HPDE6-E6E7 (cell line): ENCODE results near the gene TIGD3.

Source experiments
- DNase-seq: peaks from one replicate; pipeline ENCODE4 v3.0.0; 2011; ENCODE audit warnings: missing footprints; ENCODE audit errors: extremely low spot score

TIGD3 gene

DNA sequence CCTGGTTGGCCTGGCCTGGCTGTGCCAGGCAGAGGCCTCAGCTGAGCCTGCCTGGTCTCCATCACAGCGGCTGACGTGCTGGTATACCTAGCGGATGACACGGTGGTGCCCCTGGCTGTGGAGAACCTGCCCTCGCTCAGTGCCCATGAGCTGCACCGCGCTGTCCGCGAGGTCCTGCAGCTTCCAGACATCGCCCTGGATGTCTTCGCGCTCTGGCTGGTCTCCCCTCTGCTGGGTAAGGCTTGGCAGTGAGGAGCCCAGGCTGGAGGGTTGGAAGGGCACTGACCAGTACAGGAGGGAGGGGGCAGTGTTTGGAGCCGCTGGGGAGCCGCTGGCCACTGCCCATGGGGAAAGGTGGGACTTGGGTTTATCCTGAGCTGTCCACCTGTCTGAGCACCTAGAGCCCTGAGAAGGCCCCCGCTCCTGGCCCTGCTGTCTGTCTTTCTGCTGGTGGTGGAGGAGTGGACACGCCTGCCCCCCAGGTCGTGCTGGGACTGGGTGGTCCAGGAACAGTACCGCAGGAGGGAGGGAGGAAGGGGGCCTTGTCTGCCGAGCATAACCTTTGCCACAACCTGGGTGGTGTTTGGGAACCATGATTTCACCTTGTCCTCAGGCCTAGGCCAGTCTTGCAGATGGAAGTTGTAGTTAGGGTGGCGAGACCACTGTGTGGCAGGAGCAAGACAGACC lies 34.9 kb downstream of the TIGD3 start:
- no peak for DNase-seq

DNA sequence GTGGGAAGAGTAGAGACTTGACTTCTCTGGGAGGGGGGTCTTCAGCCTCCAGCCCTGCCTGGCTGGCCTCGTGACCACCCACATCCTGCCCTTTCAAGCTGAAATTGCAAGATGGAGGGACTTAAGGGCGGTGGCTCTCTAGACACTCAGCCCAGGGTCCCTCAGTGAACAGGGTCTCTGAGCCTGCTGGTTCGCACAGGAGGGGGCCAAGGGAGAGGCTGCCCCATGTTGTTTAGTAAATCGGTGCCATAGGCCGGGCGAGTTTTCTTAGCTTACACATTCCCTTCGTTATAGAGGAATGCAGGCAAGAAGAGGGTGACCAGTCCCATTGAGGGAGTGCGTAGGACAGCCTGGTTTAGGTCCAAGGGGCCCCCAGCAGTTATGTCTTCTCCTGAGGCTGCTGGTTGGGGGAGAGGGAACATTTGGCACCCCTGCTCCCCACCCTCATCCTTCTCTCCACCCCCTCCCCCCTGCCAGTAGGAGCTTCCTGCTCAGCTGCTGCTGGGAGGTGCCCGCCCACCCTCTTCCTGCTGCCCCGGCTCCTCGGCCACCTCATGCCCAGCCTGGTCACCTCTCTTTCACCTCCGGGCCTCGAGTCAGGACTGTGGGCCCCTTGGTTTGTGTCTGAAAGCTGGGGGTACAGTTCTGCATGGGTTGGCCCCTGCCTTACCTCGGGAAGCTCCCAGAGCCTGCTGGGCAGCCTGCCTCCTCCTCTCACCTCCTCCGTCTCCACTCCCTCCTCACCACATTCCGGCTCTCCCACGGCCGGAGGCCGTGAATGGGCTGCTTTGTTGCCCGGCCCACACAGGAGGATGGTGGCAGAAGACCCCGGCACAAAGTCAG lies 35.8 kb downstream of the TIGD3 start:
- DNase-seq = no peak

DNA sequence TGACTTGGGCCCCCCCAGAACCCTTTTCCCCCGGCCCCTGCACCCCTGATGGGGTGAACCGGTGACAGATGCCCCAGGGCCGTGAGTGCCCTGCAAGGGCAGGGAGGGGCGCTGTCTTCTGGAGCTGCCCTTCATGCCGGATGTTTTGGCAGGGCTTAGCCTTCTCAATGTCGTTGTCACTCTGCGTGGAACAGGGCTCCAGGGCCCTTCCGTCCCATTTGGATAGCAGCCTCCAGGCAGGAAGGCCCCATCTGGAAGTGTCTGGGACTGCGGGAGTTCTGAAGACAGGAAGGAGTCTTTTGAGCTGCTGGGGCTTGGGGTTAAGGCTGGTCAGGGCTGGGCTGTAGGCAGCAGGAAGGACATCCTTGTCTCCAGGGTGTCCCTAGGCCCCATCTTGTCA lies 36.4 kb downstream of the TIGD3 start:
- no peak for DNase-seq

DNA sequence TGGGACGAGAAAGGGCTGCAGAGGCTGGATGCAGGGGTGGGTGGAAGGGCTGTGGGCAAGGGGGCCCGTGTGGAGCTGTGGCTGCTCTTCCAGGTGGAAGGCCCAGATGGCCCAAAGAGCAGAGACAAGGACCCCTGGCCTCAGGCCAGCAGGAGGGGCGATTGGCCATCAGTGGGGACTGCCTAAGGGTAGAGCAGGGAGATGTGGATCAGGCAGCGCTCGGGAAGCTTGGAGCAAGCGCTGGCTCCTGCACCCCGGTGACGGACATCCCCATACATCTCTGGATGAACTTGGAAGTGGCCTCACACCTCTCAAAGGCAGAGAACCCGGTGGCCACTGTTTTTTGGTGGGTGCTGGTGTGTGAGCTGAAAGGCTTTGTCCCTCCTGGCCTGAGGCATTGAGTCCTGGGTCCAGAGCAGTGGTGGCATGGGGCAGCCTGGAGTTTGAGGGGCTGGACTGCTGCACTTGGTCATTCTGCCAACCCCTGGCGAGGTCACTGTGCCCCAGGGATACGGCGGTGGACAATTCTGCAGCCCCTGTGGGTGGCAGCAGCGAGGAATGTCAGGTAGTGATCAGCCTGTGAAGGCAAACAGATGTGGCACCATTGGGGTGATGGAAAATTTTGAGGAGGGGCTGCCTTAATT lies 37.8 kb downstream of the TIGD3 start:
- no peak for DNase-seq

DNA sequence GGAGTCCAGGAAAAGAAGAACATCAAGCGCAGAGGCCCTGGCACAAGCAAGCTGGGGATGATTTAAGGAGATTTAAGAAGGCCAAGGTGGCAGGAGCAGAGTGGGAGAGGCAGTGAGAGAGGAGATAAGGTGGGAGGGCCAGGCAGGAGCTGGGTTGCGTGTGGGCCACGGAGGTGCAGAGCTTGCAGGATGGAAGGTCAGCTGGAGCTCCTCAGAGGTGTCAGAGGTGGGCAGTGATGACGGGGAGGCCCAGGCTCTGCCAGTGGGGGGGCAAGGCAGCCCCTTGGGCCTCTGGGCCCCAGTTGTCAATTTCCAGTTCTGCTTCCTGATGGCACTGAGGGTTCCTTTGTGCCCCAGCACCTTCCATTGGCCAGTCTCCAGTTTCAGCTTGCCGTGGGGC lies 38.3 kb downstream of the TIGD3 start:
- no peak for DNase-seq

DNA sequence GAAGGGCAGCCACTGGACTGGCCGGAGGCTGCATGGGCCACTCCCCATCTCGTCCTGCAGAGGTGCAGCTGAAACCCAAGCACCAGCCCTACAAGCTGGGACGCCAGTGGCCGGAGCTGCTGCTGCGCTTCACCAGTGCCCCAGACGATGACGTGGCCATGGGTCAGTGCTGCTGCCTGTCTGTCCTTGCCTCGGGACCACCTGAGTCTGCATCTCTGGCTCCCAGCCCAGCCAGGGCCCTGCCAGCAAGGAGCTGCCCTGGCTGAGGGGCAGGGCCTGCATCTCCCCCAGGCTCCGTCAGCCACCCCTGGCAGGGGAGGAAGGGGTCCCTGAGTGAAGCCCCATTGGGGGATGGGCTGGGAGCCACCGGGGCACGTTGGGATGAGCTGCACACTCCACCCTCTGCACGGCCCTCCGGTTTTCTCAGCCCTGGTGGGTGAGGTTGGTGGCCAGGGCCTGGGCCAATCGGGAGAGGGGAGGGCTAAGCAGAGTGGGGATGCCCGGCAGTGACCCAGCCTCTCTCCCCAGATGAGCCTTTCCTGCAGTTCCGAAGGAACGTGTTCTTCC lies 39.0 kb downstream of the TIGD3 start:
- DNase-seq = no peak

DNA sequence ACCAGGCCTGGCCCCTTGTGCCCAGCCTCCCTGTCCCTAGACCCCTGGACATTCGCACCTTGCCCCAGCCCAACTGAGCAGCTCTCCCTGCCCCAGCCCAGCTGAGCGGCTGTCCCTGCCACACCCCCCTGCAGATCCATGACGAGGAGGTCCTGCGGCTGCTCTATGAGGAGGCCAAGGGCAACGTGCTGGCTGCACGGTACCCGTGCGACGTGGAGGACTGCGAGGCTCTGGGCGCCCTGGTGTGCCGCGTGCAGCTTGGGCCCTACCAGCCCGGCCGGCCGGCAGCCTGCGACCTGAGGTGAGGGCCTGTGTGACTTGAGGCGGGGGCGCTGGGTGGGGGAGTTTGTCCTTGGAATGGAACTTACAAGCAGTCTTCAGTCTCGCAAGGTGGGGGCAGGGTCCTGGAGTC lies 39.6 kb downstream of the TIGD3 start:
- no peak for DNase-seq

DNA sequence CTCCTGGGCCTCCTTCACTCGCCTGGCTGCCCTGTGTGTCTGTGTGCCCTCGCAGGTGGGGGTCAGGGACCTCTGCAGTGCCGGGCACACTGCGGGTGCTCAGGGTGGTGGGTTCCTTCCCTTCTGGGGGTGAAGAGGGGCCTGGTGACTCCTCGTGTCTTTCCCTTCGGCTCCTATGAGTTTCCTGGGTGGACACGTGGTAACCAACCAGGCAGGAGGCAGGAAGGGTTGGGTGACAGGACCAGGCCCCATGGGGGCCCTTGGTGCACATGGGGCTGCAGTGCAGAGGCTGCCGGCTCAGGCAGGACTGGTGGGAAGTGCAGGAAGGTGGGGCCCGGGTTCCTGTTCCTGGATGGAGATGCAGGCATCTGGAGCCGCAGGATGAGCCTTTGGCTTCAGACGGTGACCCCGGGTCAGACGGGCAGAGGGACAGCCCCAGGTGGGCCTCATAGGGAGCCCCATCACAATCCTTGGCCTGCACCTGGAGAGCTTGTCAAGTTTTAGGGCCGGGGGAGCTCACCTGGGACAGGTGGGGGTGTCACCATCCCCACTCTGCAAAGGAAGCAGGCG lies 41.5 kb downstream of the TIGD3 start:
- no peak for DNase-seq

DNA sequence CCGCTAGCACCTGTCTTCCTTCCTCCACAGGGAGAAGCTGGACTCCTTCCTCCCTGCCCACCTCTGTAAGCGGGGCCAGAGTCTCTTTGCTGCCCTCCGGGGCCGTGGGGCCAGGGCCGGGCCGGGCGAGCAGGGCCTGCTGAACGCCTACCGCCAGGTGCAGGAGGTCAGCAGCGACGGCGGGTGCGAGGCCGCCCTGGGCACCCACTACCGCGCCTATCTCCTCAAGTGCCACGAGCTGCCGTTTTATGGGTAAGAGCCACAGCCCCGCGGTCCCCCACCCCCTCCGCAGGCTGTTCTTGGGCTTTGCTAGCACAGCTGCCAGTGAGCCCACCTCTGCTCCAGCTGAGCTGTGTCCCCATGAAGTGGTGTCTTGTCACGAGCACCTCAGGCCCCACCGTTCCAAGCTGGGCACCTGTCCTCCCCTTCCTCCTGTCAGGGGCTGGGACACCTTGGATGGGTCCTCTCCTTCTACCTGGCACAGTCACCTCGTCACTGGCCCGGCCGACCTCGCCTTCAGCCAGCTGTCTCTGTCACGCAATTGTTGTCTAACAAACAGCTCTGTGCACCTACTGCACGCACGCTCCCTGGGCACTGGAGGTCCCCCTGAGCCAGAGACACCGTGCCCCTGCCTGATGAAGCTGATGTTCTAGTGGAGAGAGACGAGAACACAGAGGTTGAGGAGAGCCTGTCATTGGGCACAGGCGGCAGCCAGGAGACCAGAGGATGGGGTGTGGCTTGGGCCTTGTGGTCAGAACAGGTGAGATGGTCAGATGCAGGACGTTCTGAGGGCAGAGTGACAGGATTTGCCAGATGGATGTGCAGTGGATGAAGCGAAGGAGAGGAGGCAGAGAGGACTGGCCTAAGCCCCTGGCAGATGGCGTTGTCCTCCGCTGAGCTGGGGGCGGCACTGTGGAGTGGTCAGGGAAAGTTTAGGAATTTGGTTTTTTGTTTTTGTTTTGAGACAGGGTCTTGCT lies 42.5 kb downstream of the TIGD3 start:
- no peak for DNase-seq

DNA sequence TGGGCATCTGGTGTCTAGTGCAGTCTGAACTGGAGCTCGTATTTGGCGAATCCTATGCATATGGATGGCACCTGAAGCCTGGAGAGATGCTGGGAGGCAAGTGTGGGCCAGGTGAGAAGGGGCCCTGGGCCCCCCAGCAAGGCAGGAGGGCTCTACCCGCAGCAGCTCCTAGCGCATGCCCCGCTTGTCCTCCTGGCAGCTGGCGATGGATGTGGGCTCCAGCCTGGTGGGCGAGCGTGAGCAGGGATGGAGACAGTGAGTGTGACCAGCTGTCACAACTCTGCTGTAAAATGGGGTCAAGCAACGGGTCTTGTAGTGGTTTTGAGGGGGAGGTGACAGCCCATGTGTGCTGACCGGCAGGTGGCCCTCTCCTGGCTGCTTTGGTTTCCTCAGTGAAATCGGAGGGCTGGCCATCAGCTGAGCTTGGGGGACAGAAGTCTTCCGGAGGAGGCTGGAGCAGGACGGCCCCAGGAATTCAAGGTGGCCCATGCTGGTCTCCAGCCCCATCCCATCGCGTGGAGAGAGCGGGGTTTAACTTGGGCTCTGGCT lies 43.9 kb downstream of the TIGD3 start:
- no peak for DNase-seq

DNA sequence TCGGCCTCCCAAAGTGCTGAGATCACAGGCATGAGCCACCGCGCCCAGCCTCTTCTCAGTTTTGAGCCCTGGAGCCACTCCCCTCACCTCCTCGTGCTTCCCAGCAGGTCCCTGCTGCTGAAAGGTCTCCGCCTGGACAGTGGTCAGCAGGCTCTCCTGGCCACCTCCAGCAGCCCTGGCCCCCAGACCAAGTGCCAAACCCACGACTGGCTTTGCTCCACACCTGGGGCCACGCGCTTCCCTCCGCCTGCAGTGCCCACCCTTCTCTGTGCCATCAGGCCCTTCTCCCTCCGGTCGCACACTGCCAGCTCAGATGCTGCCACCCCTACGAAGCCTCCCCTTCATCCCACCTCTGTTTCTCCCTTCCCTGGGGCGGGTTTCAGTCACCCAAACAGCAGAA lies 44.7 kb downstream of the TIGD3 start:
- DNase-seq = no peak

DNA sequence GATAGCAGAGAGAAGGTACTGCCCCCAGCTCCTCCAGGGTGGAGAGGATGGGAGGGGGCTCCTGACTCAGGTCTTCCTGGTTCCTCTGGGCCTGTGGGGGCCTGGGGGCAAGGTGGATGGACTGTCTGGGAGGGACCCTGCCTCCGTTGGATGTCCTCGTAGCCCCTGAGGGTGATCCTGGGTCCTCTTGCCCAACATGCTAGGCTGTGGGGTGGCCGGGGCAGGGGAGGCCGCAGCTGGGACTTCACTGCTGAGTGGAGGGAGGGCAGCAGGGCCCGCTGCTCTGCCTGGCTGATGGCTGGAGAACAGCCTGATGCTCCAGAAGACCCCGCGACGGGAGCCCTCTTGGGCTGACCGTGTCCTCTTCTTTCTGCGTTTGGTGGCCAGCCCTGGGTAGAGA lies 45.3 kb downstream of the TIGD3 start:
- no peak for DNase-seq

DNA sequence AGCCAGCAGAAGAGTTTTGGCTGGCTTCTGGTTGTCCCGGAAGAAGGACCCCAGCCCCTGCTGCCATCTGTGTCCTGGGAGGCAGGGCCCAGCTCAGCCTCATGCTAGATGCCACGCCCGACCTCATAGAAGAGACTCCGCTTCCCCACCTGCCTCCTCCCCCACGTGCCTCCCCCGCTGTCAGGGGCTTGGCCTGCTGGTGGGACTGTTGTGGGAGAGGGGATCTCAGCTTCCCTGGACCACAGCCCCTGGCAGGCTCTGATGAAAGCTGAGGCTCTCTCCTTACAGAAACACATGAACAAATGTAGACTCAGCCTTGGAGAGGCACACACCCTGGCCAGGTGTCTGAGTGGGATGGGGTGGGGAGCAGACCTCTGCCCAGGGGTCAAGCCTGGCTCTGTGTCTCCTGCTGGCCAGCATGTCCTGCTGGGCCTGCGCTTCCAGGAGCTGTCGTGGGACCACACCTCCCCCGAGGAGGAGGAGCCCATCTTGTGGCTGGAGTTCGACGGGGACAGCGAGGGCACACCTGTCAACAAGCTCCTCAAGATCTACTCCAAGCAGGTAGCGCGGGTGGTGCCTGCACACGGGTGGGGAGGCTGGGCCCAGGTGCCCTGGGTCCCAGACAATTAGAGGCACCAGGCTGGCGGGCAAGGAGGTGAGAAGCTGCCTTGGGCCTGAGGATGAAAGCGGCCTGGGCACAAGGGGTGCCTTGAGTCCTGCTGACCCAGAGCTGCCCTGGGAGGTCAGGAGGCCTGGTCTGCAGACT lies 45.9 kb downstream of the TIGD3 start:
- no peak for DNase-seq

DNA sequence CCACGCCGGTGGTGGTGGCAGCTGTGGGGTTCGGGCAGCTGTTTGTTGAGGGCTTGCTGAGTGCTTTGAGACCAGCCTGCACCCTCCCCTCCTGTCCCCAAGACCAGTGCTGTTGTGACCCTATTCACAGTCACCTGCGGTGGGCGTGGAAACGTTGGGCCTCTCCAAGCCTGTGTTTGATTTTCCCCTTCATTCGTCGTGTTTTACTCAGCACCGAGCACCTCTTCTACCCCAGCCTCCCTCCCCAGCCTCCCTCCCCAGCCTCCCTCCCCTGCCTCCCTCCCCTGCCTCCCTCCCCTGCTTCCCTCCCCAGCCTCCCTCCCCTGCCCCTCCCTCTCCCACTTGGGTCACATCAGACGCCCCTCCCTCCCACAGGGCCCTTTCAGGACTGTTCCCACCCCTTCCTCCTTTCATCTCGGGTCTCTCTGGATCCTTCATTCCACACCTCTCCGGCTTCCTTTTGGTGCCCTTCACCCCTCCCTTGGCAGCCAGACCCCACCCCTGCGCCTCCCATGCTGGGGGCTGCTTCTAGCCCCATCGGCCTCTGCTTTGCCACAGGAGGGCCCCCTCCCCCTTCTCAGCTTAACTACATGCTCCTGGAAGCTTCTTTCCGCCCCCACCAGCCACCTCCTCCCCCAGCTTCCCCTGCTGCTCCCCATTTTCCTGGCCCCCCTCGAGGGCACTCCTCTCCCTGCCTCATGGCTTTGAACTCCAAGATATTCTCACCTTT lies 46.7 kb downstream of the TIGD3 start:
- DNase-seq = no peak

DNA sequence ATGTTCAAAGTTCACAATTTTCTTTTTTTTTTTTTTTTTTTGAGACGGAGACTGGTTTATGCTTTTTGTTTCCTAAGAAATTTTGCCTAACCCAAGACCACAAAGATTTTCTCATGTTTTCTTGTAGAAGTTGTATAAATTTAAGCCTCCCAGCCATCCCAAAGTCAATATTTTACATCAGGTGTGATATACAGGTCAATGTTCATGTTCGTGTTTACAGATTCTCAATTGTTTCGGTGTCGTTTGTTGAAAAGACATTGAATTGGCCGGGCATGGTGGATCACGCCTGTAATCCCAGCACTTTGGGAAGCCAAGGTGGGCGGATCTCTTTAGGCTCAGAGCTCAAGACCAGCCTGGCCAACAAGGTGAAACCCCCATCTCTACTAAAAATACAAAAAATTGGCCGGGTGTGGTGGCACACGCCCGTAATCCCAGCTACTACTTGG lies 47.3 kb downstream of the TIGD3 start:
- no peak for DNase-seq

DNA sequence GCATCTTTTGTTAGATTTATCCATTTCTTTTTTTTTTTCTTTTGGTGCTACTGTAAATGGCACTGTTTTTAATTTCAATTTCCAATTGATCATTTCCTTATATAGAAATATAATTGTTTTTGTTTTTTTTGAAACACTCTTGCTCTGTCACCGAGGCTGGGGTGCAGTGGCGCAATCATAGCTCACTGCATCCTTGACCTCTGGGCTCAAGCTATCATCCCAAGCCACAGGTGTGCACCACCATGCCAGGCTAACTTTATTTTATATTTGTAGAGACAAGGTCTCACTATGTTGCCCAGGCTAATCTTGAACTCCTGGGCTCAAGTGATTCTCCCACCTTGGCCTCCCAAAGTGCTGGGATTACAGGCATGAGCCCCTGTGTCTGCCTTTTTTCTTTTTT lies 48.2 kb downstream of the TIGD3 start:
- DNase-seq = no peak

DNA sequence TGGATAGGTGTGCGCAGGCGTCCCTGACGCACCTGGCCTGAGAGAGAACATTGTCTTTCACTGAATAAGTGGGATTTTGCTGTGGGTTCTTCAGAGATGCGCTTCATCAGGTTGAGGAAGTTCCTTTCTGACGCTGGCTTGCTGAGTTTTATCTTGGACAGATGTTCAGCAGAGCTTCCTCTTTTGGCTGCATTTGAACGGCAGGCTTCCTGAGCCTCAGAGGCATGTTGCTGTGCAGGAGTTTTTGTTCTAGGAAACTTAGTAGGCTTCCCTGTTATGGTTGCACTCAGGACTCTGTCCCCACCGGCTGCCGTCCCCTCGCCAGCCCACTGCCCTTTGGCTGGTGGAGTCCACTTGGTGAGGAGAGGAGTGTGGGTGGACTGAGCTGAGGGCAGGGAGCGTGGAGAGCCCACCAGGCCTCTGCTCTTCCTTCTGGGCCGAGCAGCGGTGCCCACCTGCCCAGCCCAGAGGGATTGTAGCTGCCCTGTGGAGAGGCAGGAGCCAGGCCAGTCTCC lies 49.1 kb downstream of the TIGD3 start:
- DNase-seq = no peak

DNA sequence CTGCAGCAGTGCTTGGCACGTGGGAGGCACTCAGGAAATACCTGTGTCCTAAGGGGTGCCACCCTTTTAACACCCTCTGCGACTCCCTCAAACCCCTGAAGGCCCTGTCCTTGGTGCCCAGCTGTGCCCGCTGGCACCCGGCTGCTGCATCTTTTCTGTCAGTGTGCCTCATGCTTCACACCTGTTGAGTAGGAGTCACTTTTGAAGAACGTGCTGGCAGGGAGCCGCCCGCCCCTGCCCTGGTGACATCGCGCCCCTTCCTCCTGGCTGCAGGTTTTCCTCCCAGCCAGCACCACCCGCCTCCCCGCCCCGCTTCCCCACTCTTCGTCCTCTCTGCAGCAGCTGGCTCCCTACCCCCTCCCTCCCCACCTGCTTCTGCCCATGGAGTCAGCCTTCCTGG lies 49.7 kb downstream of the TIGD3 start:
- DNase-seq = no peak
